GM21723 (cell line): ENCODE results near the gene HNRNPM.
A peak's percentile ranks its signal among the peaks of the same experiment; 100 is the strongest.
"Not testable (repeated sequence)": the region's sequence is repeated elsewhere in the genome, so short reads cannot be mapped to it uniquely, and the experiment has no call there.

Experiments
- ATAC-seq: cut with Tn5 transposase; IDR thresholded peaks from one replicate; pipeline ENCODE4 v1.9.1; 2021; ENCODE audit warnings: mild to moderate bottlenecking, moderate library complexity; ENCODE audit not compliant: unreplicated experiment

The HNRNPM gene

DNA sequence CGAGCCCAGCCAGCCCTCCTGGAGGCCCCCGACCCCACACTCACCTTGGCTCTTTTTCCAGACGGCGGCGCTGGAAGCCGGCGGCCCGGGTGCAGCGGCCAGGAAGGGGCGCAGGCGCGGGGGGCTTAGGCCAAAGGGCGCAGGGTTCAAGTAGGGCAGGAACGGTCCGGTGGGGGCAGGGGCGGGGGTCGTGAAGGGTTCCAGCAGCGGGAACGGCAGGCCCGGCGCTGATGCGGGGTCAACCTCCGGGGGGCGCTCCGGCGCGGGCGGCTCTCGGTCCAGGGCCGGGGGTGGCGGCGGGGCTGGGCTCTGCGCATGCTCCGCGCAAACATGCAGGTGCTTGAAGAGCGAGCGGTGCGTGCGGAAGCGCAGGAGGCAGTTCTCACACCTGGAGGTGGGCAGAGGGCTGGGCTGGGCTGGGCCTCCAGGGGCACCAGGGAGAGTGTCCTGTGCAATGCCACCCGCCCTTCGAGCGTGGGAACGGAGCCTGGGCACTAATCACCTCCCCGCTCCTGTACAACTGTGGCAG lies 66.9 kb downstream of the HNRNPM start:
- ATAC-seq: no peak

DNA sequence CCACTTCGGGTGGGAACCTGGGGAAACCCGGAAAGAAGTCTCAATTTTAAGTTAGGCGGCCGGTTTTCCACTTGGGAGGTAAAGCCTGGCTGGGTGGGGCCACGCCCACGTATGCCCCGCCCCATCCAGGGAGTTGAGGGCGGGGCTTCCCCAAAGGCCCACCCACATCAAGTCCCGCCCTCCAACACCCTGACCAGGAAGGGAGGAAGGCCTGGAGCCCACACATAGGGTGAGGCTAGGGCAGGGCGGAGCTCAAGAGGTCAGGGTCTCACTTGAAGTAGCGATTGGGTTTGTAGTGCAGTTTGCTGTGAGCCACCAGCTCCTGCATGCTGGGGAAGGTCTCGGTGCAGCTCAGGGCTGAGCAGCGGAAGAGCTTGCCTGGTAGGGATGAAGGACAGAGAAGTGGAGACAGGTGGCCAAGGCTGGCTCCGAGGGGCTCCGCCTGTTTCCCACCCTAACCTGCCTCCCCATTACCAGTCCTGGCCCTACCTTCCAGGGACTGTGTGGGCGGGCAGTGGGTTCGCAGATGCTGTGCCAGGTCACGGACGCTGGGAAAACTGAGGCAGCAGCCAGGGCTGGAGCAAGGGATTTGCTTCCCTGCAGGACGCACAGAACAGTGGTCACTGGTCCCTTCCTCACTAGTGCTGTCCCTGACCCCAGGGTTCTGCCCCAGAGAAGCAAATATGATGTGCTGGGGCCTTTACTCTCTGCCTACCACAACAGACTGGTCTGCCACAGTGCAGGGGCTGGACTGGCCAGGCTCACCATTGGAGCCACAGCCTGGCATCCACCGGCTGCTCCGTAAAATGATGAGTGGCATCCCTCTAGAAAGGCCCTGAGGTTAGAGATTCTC lies 67.6 kb downstream of the HNRNPM start:
- no peak for ATAC-seq

DNA sequence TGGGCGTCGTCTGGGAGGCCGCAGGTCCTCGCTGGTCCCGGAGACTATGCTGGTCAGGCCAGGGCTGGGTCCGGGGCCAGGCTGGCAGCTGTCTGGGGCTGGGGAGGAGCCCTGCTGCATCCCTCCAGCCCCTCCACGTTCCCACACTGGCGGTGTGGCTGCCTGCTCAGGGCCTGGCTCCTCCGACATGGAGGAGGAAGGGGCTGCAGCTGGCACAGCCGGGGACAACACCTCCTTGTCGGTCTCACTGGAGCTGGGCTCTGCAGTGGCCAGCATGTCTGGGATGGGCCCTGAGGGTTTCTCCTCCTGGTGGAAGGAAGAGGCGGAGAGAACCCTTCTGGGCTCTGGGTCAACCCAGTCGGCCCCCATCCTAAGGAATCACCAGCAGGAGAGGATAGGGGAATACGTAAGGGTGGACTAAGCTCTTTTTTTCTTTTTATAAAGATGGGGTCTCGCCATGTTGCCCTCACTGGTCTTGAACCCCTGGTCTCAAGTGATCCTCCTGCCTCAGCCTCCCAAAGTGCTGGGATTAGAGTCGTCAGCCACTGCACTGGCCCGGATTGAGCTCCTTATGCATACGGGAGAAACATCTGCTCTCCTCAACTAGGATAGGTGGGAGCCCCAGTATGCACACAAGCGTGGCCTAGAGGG lies 68.4 kb downstream of the HNRNPM start:
- ATAC-seq: no peak

DNA sequence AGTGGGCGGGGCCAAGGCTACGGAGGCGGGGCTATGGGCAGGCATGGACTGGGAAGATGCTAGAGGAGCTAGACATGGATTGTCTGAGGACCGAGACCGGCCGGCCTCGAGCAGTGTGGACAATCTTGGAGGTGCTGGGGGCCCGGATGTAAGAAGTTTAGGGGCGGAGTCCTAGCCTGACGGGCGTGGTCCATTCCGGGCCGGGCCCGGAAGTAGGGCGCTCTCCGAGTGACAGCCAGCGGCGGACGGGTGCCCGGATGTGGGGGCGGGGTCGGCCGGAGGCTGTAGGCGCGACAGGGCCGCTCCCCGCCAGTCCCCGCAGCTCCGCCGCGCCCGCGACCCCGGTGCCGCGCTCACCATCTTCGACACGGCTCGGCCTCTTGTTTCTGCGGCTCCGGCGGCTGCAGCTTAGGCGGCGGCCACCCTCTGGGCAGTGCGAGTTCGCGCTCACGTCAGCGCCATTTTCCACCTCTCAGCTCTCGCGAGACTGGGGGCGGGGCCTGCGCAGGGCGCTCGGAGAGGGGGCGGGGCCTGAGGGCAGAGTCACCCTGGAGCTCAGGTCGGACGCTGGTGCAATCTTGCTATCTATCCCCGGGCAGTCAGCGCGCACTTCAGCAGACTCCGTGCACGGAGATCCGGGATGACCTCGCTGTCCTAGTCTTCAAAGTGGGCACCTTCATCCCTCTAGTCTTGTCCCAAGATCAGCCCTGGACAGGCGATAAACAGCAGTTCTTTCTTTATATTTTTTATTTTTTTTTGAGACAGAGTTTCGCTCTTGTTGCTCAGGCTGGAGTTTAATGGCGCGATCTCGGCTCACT lies 69.1 kb downstream of the HNRNPM start, which contains the start of gene ZNF414:
TSS of gene ZNF414 (minus strand) at position 481 of the 818 bp plus-strand sequence. CDS start at position 360, 121 bp downstream.
- ATAC-seq: peak; percentile 87

DNA sequence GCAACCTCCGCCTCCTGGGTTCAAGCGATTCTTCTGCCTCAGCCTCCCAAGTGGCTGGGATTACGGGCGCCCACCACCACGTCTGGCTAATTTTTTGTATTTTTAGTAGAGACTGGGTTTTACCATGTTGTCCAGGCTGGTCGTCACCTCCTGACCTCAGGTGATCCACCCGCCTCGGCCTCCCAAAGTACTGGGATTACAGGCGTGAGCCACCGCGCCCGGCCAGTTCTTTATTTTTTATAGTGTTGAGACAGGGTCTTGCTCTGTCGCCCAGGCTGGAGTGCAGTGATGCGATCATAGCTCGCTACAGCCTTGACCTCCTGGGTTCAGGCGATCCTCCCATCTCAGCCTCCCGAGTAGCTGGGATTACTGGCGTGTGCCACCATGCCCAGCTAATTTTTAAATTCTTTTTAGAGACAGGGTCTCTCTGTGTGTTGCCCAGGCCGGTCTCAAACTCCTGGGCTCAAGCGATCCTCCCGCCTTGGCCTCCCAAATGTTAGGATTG lies 69.8 kb downstream of the HNRNPM start:
- not testable (repeated sequence) for ATAC-seq

DNA sequence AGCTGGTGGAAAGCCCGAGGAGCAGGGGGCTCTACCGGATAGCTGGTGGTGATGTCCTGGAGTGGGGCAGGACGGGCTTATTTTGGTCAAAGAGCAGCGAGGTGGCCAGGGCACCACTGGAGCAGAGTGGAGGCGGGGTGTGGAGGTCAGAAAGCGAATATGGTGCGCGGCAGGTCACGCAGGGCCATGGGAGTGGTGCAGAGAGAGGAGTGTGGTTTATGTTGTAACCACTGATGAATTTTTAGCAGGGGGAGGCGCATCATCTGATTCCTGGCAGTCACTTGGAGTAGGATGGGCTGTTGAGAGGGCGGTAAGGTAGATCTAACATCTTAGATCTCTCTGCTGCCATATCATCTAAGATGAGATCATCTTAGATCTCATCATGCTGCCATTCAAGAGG lies 70.5 kb downstream of the HNRNPM start:
- ATAC-seq: no peak

DNA sequence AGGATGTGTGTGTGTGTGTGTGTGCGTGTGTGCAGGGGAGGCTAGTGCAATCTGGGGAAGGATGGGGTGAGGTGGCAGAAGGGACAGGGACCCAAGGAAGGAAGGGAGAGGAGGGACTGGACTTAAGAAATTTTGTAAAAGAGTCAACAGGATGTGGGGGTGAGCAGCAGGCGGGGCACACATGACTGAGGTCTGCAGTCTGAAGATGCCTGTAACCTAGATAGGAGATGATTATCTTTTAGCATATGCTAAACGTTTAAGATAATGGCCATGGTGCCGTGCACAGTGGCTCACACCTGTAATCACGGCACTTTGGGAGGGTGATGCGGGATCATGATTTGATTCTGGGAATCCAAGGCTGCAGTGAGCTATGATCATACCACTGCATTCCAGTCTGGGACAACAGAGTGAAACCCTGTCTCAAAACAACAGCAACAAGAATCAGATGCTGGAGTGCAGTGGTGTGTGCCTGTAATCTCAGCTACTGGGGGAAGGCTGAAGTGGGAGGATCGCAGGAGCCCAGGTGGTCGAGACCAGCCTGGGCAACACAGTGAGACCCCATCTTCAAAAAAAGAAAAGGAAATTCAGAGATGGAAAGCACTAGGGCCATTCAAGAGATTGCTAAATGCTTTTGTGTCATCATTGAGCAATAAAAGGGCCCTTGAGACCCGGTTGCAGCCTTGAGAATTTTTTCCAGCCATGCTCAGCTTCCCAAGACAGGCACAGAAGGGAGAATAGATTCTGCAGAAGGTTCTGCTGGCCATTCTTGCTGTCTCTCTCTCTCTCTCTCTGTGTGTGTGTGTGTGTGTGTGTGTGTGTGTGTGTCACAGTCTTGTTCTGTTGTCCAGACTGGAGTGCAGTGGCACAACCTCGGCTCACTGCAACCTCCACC lies 73.0 kb downstream of the HNRNPM start:
- ATAC-seq: no peak

DNA sequence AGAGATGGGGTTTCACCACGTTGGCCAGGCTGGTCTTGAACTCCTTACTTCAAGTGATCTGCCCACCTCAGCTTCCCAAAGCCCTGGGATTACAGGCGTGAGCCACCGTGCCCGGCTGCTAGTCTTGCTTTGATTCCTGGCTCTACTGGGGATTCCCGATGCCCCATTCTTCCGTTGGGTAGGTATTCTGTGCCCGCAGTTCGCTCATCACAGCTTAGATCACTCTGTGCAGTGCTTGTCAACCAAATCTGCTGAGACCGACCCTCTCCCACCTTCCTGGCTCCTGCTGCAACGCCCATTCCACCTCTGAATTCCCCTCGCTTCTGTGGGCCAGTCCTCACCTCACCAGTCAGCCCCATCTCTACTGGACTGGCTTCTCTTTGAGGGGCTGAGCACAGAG lies 73.8 kb downstream of the HNRNPM start:
- no peak for ATAC-seq

DNA sequence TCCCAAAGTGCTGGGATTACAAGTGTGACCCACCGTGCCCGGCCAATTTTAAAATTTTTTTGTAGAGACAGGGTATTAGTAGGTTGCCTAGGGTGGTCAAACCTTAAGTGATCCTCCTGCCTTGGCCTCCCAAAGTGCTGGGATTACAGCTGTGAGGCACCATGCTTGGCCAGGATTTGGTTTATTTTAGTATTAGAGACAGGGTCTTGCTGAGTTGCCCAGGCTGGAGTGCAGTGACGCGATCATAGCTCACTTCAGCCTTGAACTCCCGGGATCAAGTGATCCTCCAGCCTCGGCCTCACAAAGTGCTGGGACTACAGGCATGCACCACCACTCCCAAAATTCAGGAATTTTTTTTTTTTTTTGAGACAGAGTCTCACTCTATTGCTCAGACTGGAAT lies 74.6 kb downstream of the HNRNPM start:
- ATAC-seq: no peak

DNA sequence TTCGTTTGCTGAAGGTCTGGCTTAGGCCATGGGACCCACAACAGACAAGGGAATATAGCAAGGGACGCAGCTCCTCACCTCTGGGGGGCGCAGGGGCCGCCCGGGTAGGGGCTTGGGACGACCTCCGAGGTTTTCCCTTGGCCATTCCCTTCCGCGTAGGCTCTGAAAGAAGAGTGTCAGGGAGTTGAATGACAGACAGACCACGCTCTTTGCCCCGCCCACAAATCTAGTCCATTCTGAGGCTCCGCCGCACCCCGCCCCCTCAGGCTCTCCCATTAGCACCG lies 80.6 kb downstream of the HNRNPM start:
- ATAC-seq: no peak

DNA sequence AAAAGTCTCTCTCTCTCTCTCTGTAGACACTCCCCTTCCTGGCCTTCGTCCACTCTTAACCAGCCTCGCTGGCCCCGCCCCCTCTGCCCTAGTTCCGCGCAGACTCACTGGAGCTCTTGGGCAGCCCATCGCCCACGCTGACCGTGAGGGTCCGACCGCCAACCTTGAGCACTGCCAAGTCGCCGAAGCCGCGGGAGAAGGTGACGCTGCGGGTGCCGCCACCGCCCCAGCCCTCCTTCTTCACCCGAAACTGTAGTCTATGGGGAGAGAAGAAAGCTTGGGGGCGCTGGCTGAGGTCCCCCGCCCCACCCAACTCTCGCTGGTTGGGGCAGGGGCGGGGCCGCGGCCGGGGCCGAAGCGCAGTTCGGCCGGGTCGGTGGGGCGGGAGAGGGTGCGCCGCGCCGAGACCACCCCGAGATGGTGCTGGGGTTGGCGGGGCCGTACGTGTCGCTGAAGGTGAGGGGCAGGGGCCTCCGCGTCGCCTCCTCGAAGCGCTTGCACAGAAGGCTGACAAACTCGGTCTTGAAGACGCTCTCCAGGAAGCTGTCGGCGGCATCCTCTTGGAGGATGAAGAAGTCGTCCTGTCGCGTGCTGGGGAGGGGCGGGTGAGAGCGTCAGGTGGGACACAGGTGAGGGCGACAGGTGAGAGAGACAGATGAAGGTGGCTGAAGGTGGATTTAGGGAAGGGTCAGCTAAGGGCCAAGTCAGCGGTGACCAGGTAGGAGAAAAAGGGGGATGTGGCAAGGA lies 81.7 kb downstream of the HNRNPM start:
- ATAC-seq: no peak

DNA sequence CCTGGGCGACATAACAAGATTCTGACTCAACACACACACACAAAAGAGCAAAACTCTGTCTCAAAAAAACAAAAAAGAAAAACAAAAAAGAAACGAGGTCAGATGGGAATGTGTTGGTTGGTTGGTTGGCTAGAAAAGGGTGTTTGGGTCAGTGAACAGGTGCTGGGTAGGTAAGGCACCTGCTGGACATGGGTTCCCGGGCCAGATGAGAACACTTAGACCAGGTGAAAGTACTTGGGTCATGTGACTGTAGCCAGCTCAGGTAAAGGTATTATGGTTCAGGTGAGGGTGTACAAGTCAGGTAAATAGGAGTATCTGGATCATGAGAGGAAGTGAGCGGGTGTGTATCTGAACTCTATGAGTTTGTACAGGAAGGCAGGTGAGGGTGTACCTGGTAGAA lies 83.7 kb downstream of the HNRNPM start:
- no peak for ATAC-seq

DNA sequence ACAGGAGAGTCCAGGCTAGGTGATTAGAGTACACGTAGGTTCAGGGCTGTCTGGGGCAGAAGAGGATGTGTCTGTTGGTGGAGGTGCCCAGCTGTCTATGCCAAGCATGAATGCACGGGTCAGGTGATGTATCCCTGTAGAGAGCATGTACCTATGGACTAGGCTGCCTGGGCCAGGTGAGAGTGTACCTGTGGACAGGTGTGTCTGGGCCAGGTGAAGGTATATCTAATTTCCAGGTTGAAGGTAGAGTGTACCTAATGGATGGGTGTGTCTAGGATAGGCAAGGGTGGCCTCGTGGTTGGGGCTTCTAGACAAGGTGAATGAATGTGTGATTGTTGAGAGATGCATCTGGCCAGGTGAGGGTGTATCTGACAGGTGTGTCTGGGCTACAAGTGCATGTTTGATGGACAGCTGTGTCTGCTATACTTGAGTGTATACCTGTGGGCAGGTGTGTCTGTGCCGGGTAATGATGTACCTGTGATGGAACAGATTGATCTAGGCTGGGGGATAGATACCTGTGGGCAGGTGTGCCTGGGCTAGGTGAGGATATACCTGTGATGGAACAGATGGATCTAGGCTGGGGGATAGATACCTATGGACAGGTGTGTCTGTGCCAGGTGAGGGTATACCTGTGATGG lies 84.7 kb downstream of the HNRNPM start:
- ATAC-seq: no peak

DNA sequence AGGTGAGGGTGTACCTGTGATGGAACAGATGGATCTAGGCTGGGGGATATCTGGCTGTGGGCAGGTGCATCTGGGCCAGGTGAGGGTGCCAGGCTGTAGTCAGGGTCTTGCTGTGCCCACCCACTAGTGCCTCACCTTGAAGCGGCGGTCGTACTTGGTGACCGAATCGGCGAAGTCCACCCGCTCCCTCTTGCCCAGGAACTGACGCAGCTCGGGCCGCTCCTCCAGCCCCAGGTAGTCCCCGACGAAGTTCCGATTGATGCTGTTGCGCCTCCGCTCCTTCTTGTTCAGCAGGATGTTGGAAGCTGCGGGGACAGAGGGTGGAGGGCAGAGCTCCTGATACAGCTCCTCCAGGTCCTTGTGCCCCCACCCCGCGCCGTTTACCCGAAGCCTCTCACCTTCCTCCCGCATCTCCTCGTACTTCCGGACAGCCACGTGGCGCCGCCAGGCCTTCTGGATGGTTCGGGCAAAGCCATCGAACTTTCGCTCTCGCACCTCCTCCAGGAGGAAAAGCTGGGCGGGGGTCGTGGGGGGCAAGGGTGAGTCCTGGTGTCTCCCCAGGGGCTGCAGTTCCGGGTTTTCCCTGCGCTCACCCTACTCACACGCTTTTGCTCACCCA lies 85.4 kb downstream of the HNRNPM start:
- no peak for ATAC-seq

DNA sequence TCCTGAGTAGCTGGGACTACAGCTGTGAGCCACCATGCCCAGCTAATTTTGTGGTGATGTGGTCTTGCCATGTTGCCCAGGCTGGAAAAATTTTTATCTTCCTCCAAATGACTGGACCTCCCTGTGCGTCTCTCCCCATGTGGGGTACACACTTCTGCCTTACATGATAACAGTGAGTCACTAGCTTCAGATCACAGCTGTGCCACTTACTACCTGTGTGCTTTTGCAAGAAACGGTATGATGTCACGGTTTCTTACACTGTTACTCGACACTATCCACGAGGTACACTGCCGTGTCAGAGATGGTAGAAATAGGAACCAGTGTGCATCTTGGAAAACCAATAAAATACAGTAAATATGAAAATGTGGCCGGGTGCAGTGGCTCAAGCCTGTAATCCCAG lies 86.7 kb downstream of the HNRNPM start:
- no peak for ATAC-seq

DNA sequence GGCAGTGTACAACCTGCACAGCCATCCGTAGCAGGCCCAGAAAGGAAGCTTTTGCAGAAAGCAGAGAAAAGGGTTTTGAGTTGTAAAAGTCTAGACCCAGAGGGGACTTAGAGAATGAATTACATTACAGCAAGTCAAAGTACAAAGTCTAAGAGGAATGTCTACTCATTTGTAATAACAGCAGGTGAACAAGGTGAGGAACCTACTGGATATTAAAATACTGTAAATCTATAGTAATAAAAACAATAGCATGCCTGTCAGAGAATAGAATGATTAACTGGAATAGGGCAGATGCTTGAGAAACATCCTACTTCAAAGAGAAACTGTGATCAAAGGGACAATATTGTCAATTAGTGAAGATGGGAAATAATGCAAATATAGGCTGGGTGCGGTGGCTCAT lies 87.5 kb downstream of the HNRNPM start:
- no peak for ATAC-seq

DNA sequence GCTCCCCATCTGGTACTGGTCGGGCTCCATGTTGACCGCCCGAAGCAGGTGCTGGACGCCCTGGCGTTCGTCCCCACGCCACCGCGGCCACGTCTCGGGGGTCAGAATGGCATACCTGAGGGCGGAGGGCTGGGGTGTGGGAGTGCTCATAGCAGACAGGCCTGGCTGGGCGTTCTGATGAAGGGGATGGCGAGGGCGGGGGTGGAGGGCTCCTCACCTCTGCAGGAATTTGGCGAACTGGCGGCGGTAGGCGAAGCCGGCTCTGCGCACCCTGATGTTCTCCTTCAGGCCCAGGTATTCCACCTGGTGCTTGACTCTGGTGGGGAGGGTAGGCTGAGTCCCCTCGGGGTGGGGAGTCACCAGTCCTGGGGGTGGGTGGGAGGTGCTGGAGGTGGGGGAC lies 91.5 kb downstream of the HNRNPM start:
- no peak for ATAC-seq

DNA sequence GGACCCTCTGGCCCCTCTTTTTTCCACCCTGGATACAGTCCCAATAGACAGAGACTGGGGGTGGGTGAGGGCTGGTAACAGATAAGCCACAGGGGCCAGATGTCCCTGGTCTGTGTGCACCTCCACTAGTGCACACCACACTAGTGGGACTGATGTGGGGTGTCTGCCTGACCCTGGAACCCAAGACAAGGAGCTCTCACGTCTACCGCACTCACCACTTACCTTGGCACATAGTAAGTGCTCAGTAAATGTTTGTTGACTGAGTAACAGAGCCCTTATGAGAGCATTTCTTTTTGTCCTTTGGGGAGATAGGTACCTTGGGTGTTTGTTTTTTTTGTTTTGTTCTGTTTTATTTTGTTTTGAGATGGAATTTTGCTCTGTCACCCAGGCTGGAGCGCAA lies 92.3 kb downstream of the HNRNPM start:
- no peak for ATAC-seq
